Thyroid gland (tissue), 4 donors: ENCODE data around the gene GKN2. TPM values are rescaled to one million over a fixed set of nuclear protein-coding genes. Genes with fewer than 3 reads are reported as not detected.

ENCODE experiments used
- DNase-seq, 2 donors: peaks; one replicate each; pipeline ENCODE4 v3.0.0-alpha.2; 2019
- H3K27ac ChIP-seq, 3 donors: fragments of 200-600 bp; sonication (generic); 1 replicate in 2 of 3; 2 replicates in 1 of 3; pipeline ENCODE4 v1.5.1; 2016 to 2019; ENCODE audit warnings: mild to moderate bottlenecking in 1 of 3, moderate library complexity in 1 of 3
- H3K27me3 ChIP-seq: fragments of 200-600 bp; sonication (generic); one replicate; pipeline ENCODE4 v1.5.1; 2019
- H3K36me3 ChIP-seq, 2 donors: fragments of 200-600 bp; sonication (generic); one replicate each; pipeline ENCODE4 v1.5.1; 2016 to 2019
- H3K4me1 ChIP-seq, 2 donors: fragments of 200-600 bp; sonication (generic); one replicate each; pipeline ENCODE4 v1.5.1; 2017 to 2019
- H3K4me3 ChIP-seq, 3 donors: fragments of 200-600 bp; sonication (generic); replicated peaks in 1 of 3; 1 replicate in 2 of 3; 2 replicates in 1 of 3; pipeline ENCODE4 v1.5.1; 2016; ENCODE audit warnings: mild to moderate bottlenecking in 1 of 3
- H3K9me3 ChIP-seq: fragments of 200-600 bp; sonication (generic); one replicate; pipeline ENCODE4 v1.5.1; 2017
- CTCF ChIP-seq, 6 experiments: fragments of 200-600 bp in 3 of 6; fragments of 450-650 bp in 3 of 6; sonication (generic) in 3 of 6; IDR thresholded peaks; one replicate each; pipeline ENCODE4 v1.5.1; 2016 to 2019; ENCODE audit warnings: antibody characterized with exemption in 6 of 6, mild to moderate bottlenecking in 2 of 6, inconsistent platforms in 1 of 6, moderate library complexity in 1 of 6
- POLR2A ChIP-seq, 2 donors: fragments of 450-650 bp; IDR thresholded peaks; one replicate each; pipeline ENCODE4 v1.6.1; 2017; ENCODE audit warnings: antibody characterized with exemption in 2 of 2, mild to moderate bottlenecking in 2 of 2, moderate library complexity in 1 of 2
- WGBS, 2 donors: methylation state at CpG; one replicate each; pipeline ENCODE4 v1.1.5; 2017; 5-methylcytosine and 5-hydroxymethylcytosine counted together
- intact Hi-C: fragments of 100-400 bp; cut with DNase I; formaldehyde crosslinking; loops from one replicate; pipeline ENCODE4 v1.15.1; 2023
- total RNA-seq, 4 donors: library from RNA; depleted of rRNA; stranded (reverse); fragments of >200 nt; gene quantifications; one replicate each; pipeline ENCODE4 v1.2.3, GENCODE V29; 2016

Gene GKN2
- total RNA-seq, 4 donors from 2014 or later, result not detected

- intact Hi-C loops, result loop anchor here (10.0 kb wide), 1 partner anchor 461 kb away; the partner anchor contains the start of genes APLF and FBXO48
- no peaks in the 10 kb centered on the region for H3K36me3 ChIP-seq
- WGBS, 2 donors, result 41 to 46% methylated on average over 9 of the region's 9 CpGs
- peak; percentile 35 to 52 for DNase-seq
- H3K27ac ChIP-seq, result no peak overlapping the region
- peaks cover 6 to 16% of the 10 kb centered on the region in 2 donors for H3K4me1 ChIP-seq
- H3K27me3 ChIP-seq, result no peaks in the 10 kb centered on the region
- TF ChIP-seq CTCF (IDR thresholded peaks at IDR 0.05) (peak; percentile 80 to 98 (median 88)), POLR2A (IDR thresholded peaks at IDR 0.05) (no peak)
- no peak overlapping the region for H3K4me3 ChIP-seq
- H3K9me3 ChIP-seq, result no peaks in the 10 kb centered on the region
Observed at GRCh38 chr2:68925295-68925896, 27.3 kb downstream of the GKN2 start.

GRCh38 chr2:68921646-68922045 lies 31.0 kb downstream of the GKN2 start:
- Histone ChIP-seq H3K4me3 (no peak overlapping the region), H3K4me1 (peaks cover 6 to 16% of the 10 kb centered on the region in 2 donors), H3K9me3 (no peaks in the 10 kb centered on the region), H3K27ac (no peak overlapping the region), H3K36me3 (no peaks in the 10 kb centered on the region), H3K27me3 (no peaks in the 10 kb centered on the region)
- no peak for DNase-seq
- 94 to 95% methylated on average over 4 of the region's 4 CpGs for WGBS, 2 donors
- TF ChIP-seq POLR2A (IDR thresholded peaks at IDR 0.05) (no peak), CTCF (IDR thresholded peaks at IDR 0.05) (no peak)
- intact Hi-C loops, result loop anchor here (5.0 to 10.0 kb wide), 2 partner anchors 214 to 457 kb away; partner anchors contain the start of genes APLF and FBXO48

- DNase-seq, result no peak
- no peak for TF ChIP-seq CTCF (IDR thresholded peaks at IDR 0.05)
- TF ChIP-seq POLR2A (IDR thresholded peaks at IDR 0.05), result no peak
- intact Hi-C loops, result loop anchor here (5.0 to 10.0 kb wide), 2 partner anchors 213 to 456 kb away; partner anchors contain the start of genes APLF and FBXO48
- whole genome bisulfite sequencing, 2 donors, result 85 to 93% methylated on average over 6 of the region's 6 CpGs
- H3K27ac ChIP-seq, result no peak overlapping the region
- H3K9me3 ChIP-seq, result no peaks in the 10 kb centered on the region
- H3K36me3 ChIP-seq, result no peaks in the 10 kb centered on the region
- peaks cover 0 to 6% of the 10 kb centered on the region in 2 donors for H3K4me1 ChIP-seq
- no peaks in the 10 kb centered on the region for H3K27me3 ChIP-seq
- no peak overlapping the region for H3K4me3 ChIP-seq
Observed at GRCh38 chr2:68920481-68921170, 32.1 kb downstream of the GKN2 start.

GRCh38 chr2:68918497-68918896 lies 34.2 kb downstream of the GKN2 start:
- no peak for TF ChIP-seq POLR2A (IDR thresholded peaks at IDR 0.05)
- no peak for TF ChIP-seq CTCF (IDR thresholded peaks at IDR 0.05)
- 92 to 95% methylated on average over 7 of the region's 7 CpGs for WGBS, 2 donors
- H3K36me3 ChIP-seq, result no peaks in the 10 kb centered on the region
- no peaks in the 10 kb centered on the region for H3K9me3 ChIP-seq
- no peak for DNase-seq
- intact Hi-C loops, result no loop called here
- no peak overlapping the region for H3K4me3 ChIP-seq
- H3K4me1 ChIP-seq, result peaks cover 0 to 4% of the 10 kb centered on the region in 2 donors
- H3K27ac ChIP-seq, result no peak overlapping the region
- no peaks in the 10 kb centered on the region for H3K27me3 ChIP-seq
